Activated T-helper 1 cell treated with anti-CD3 and anti-CD28 coated beads, Interleukin-12 subunit alpha, Interleukin-12 subunit beta, Interleukin-2, Interleukin-4 antibody, amounts not matched to agents 30 ng/mL and 10 ng/mL and 1 ng/mL, durations not matched to agents 14 hours and 24 hours and 36 hours (primary cell): ENCODE data around the gene STAT5B. TPM values are rescaled to one million over a fixed set of nuclear protein-coding genes. Genes with fewer than 3 reads are reported as not detected.

Source experiments
- DNase-seq: peaks from one replicate; pipeline ENCODE4 v3.0.0; 2021; ENCODE audit warnings: low spot score
- H3K27ac Mint-ChIP-seq: one replicate; pipeline ENCODE4 v1.8.0; 2021; ENCODE audit warnings: mild to moderate bottlenecking, mixed read lengths
- H3K27me3 Mint-ChIP-seq: one replicate; pipeline ENCODE4 v1.8.0; 2022; ENCODE audit warnings: mild to moderate bottlenecking, moderate library complexity, mixed read lengths; ENCODE audit not compliant: insufficient read depth
- H3K36me3 Mint-ChIP-seq: one replicate; pipeline ENCODE4 v1.8.0; 2021; ENCODE audit warnings: low read depth, mixed read lengths
- H3K4me1 Mint-ChIP-seq: one replicate; pipeline ENCODE4 v1.8.0; 2021; ENCODE audit warnings: low read depth, mixed read lengths
- H3K4me3 Mint-ChIP-seq: one replicate; pipeline ENCODE4 v1.8.0; 2021; ENCODE audit warnings: mild to moderate bottlenecking, moderate library complexity, mixed read lengths
- H3K9me3 Mint-ChIP-seq: one replicate; pipeline ENCODE4 v1.8.0; 2021; ENCODE audit warnings: mixed read lengths
- intact Hi-C: fragments of 100-400 bp; cut with micrococcal nuclease; formaldehyde crosslinking; loops from one replicate; pipeline ENCODE4 v1.15.1; 2024
- total RNA-seq: library from RNA; stranded (reverse); gene quantifications from 2 replicates; pipeline ENCODE4 v1.2.3, GENCODE V29; 2022

STAT5B gene
- total RNA-seq, 1 donor from 2014 or later: 191 TPM

GRCh38 chr17:42287977-42288802 lies 12.0 kb upstream of the STAT5B start, which contains the start of gene STAT5A:
STAT5A (plus strand) TSS chr17:42288498; CDS start chr17:42289412, 914 bp downstream.
- peaks cover 68% of the 10 kb centered on the region for H3K4me1 Mint-ChIP-seq
- H3K9me3 Mint-ChIP-seq: no peaks in the 10 kb centered on the region
- H3K27me3 Mint-ChIP-seq: no peaks in the 10 kb centered on the region
- peak within 1 kb of the TSS; percentile 98 for H3K4me3 Mint-ChIP-seq
- peak; percentile 77 for DNase-seq
- intact Hi-C loops: loop anchor here (1.0 to 10.0 kb wide), 6 partner anchors 38 to 677 kb away; partner anchors contain the start of genes AARSD1, ACLY, ATP6V0A1 and HCRT
- peak within 1 kb of the TSS; percentile 93 for H3K27ac Mint-ChIP-seq
- H3K36me3 Mint-ChIP-seq: peaks cover 35% of the 10 kb centered on the region

GRCh38 chr17:42287305-42287976 lies 11.2 kb upstream of the STAT5B start:
- H3K4me1 Mint-ChIP-seq: peaks cover 71% of the 10 kb centered on the region
- DNase-seq: no peak

GRCh38 chr17:42286411-42287221 lies 10.4 kb upstream of the STAT5B start:
- no peaks in the 10 kb centered on the region for H3K27me3 Mint-ChIP-seq
- H3K27ac Mint-ChIP-seq: peak overlapping the region; percentile 93
- peaks cover 67% of the 10 kb centered on the region for H3K4me1 Mint-ChIP-seq
- intact Hi-C loops: loop anchor here (5.0 to 10.0 kb wide), 2 partner anchors 369 to 678 kb away; partner anchors contain the start of genes AARSD1 and ACLY
- no peak for DNase-seq
- H3K4me3 Mint-ChIP-seq: peak overlapping the region; percentile 98
- H3K9me3 Mint-ChIP-seq: no peaks in the 10 kb centered on the region
- peaks cover 31% of the 10 kb centered on the region for H3K36me3 Mint-ChIP-seq

More at GRCh38 chr17:42287305-42287976, 11.2 kb upstream of the STAT5B start:
- peak overlapping the region; percentile 93 for H3K27ac Mint-ChIP-seq
- peak overlapping the region; percentile 98 for H3K4me3 Mint-ChIP-seq
- peaks cover 35% of the 10 kb centered on the region for H3K36me3 Mint-ChIP-seq
- no peaks in the 10 kb centered on the region for H3K27me3 Mint-ChIP-seq
- H3K9me3 Mint-ChIP-seq: no peaks in the 10 kb centered on the region
- intact Hi-C loops: loop anchor here (5.0 to 10.0 kb wide), 2 partner anchors 370 to 677 kb away; partner anchors contain the start of genes AARSD1 and ACLY

- H3K27me3 Mint-ChIP-seq: no peaks in the 10 kb centered on the region
- intact Hi-C loops: loop anchor here (5.0 to 10.0 kb wide), 2 partner anchors 368 to 679 kb away; partner anchors contain the start of genes AARSD1 and ACLY
- peaks cover 56% of the 10 kb centered on the region for H3K4me1 Mint-ChIP-seq
- H3K9me3 Mint-ChIP-seq: no peaks in the 10 kb centered on the region
- H3K36me3 Mint-ChIP-seq: peaks cover 26% of the 10 kb centered on the region
- H3K27ac Mint-ChIP-seq: peak overlapping the region; percentile 55
- DNase-seq: no peak
- peak overlapping the region; percentile 98 for H3K4me3 Mint-ChIP-seq
These were observed 9.3 kb upstream of the STAT5B start for GRCh38 chr17:42285346-42286050.

- peaks cover 21% of the 10 kb centered on the region for H3K36me3 Mint-ChIP-seq
- H3K4me3 Mint-ChIP-seq: no peak overlapping the region
- H3K27ac Mint-ChIP-seq: no peak overlapping the region
These were observed 8.4 kb upstream of the STAT5B start for GRCh38 chr17:42284566-42284965.

GRCh38 chr17:42284024-42284369 lies 7.8 kb upstream of the STAT5B start:
- Mint-ChIP-seq H3K36me3 (peaks cover 18% of the 10 kb centered on the region), H3K4me1 (peaks cover 43% of the 10 kb centered on the region), H3K9me3 (no peaks in the 10 kb centered on the region), H3K4me3 (no peak overlapping the region), H3K27ac (no peak overlapping the region), H3K27me3 (no peaks in the 10 kb centered on the region)
- no peak for DNase-seq
- intact Hi-C loops: loop anchor here (10.0 kb wide), 1 partner anchor 681 kb away; the partner anchor contains the start of gene AARSD1

More at GRCh38 chr17:42284566-42284965, 8.4 kb upstream of the STAT5B start:
- no peak for DNase-seq
- no peaks in the 10 kb centered on the region for H3K9me3 Mint-ChIP-seq
- intact Hi-C loops: loop anchor here (10.0 kb wide), 1 partner anchor 680 kb away; the partner anchor contains the start of gene AARSD1
- H3K4me1 Mint-ChIP-seq: peaks cover 47% of the 10 kb centered on the region
- H3K27me3 Mint-ChIP-seq: no peaks in the 10 kb centered on the region

- H3K9me3 Mint-ChIP-seq: no peaks in the 10 kb centered on the region
- H3K27me3 Mint-ChIP-seq: no peaks in the 10 kb centered on the region
- intact Hi-C loops: loop anchor here (10.0 kb wide), 1 partner anchor 681 kb away; the partner anchor contains the start of gene AARSD1
- peaks cover 43% of the 10 kb centered on the region for H3K4me1 Mint-ChIP-seq
- H3K36me3 Mint-ChIP-seq: peaks cover 17% of the 10 kb centered on the region
- no peak for DNase-seq
- no peak overlapping the region for H3K27ac Mint-ChIP-seq
- no peak overlapping the region for H3K4me3 Mint-ChIP-seq
These were observed 7.2 kb upstream of the STAT5B start for GRCh38 chr17:42283241-42284023.

- H3K4me3 Mint-ChIP-seq: no peak overlapping the region
- DNase-seq: no peak
- H3K4me1 Mint-ChIP-seq: peaks cover 46% of the 10 kb centered on the region
- H3K9me3 Mint-ChIP-seq: no peaks in the 10 kb centered on the region
- H3K27me3 Mint-ChIP-seq: no peaks in the 10 kb centered on the region
- H3K36me3 Mint-ChIP-seq: peaks cover 18% of the 10 kb centered on the region
- H3K27ac Mint-ChIP-seq: peak overlapping the region; percentile 35
- intact Hi-C loops: loop anchor here (10.0 kb wide), 1 partner anchor 682 kb away; the partner anchor contains the start of gene AARSD1
These were observed 6.4 kb upstream of the STAT5B start for GRCh38 chr17:42282478-42283080.

GRCh38 chr17:42281571-42282096 lies 5.4 kb upstream of the STAT5B start:
- Mint-ChIP-seq H3K36me3 (peaks cover 19% of the 10 kb centered on the region), H3K27me3 (no peaks in the 10 kb centered on the region), H3K4me1 (peaks cover 44% of the 10 kb centered on the region), H3K27ac (no peak overlapping the region), H3K9me3 (no peaks in the 10 kb centered on the region), H3K4me3 (no peak overlapping the region)
- intact Hi-C loops: loop anchor here (10.0 kb wide), 1 partner anchor 683 kb away; the partner anchor contains the start of gene AARSD1
- no peak for DNase-seq

- Mint-ChIP-seq H3K27me3 (no peaks in the 10 kb centered on the region), H3K4me1 (peaks cover 32% of the 10 kb centered on the region), H3K27ac (peak overlapping the region; percentile 34), H3K9me3 (no peaks in the 10 kb centered on the region), H3K4me3 (no peak overlapping the region), H3K36me3 (peaks cover 22% of the 10 kb centered on the region)
- intact Hi-C loops: loop anchor here (10.0 kb wide), 1 partner anchor 685 kb away; the partner anchor contains the start of gene AARSD1
- no peak for DNase-seq
These were observed 3.8 kb upstream of the STAT5B start for GRCh38 chr17:42279776-42280630.
